HepG2 (cell line): ENCODE results near the gene HTR1D. TPM values are rescaled to one million over a fixed set of nuclear protein-coding genes. Genes with fewer than 3 reads are reported as not detected.

Source experiments
- ATAC-seq: fragments of 200-7000 bp; cut with Tn5 transposase; 3 replicates; pipeline ENCODE4 v1.9.1; 2020; ENCODE audit warnings: mild to moderate bottlenecking, moderate library complexity
- BruUV-seq: library from RNA; stranded (reverse); fragments of 400-500 nt; replicated peaks from 2 replicates; lab custom pipeline; 2021; lab: Mats Ljungman, UMichigan
- CTCF ChIA-PET: fragments of 300-600 bp; formaldehyde crosslinking; extraction: SDS; loops from one replicate; lab custom pipeline; 2021; ENCODE audit warnings: low total read pairs, inconsistent platforms, low intra/inter-chr PET ratio; lab: Yijun Ruan, JAX
- POLR2A ChIA-PET: fragments of 350-600 bp; sonication (Branson Sonifier 250); formaldehyde crosslinking; loops from one replicate; lab custom pipeline; 2020; ENCODE audit warnings: antibody characterized with exemption, inconsistent platforms; lab: Yijun Ruan, JAX
- DNase-seq: peaks from one replicate; pipeline ENCODE4 v3.0.0-alpha.2; 2015; ENCODE audit warnings: low spot score
- FAIRE-seq: peaks from 3 replicates; lab custom pipeline; 2011; peaks lifted over from hg19 to GRCh38; lab: Jason Lieb, UNC
- H2AFZ ChIP-seq: one replicate; pipeline ENCODE4 v1.6.1; 2011; ENCODE audit warnings: low read length, inconsistent platforms
- H3K27ac ChIP-seq: fragments of 300-600 bp; 3 replicates; pipeline ENCODE4 v1.8.0; 2011; ENCODE audit warnings: mixed run types, mild to moderate bottlenecking, mixed read lengths, low read length, inconsistent platforms; ENCODE audit not compliant: insufficient read depth; ENCODE audit errors: extremely low read length
- H3K27me3 ChIP-seq, 2 experiments: fragments of 200-600 bp in 1 of 2; 2 replicates in 1 of 2; 3 replicates in 1 of 2; pipeline versions ENCODE4 v1.6.0 to v1.8.0; 2011; ENCODE audit warnings: low read length in 2 of 2, mild to moderate bottlenecking in 2 of 2, moderate library complexity in 2 of 2, inconsistent platforms in 1 of 2; ENCODE audit not compliant: insufficient read depth in 2 of 2, control insufficient read depth in 1 of 2
- H3K36me3 ChIP-seq, 2 experiments: fragments of 200-600 bp in 1 of 2; replicated peaks in 1 of 2; 2 replicates in 1 of 2; 3 replicates in 1 of 2; pipeline versions ENCODE4 v1.5.1 to v1.8.0; 2011; ENCODE audit warnings: low read length in 2 of 2, inconsistent platforms in 1 of 2; ENCODE audit not compliant: insufficient read depth in 2 of 2, control insufficient read depth in 1 of 2
- H3K4me1 ChIP-seq: 2 replicates; pipeline ENCODE4 v1.5.1; 2012; ENCODE audit warnings: low read length, inconsistent platforms; ENCODE audit not compliant: insufficient read depth
- H3K4me2 ChIP-seq: 2 replicates; pipeline ENCODE4 v1.6.0; 2011; ENCODE audit warnings: low read depth, low read length, inconsistent platforms
- H3K4me3 ChIP-seq, 3 experiments: fragments of 200-600 bp in 1 of 3; sonication (generic), shearing (Covaris generic) in 1 of 3; replicated peaks in 1 of 3; 2 replicates each; pipeline ENCODE4 v1.5.1; 2011 to 2016; ENCODE audit warnings: low read length in 3 of 3, inconsistent platforms in 2 of 3, low read depth in 2 of 3, mild to moderate bottlenecking in 2 of 3, control low read depth in 1 of 3, mixed read lengths in 1 of 3; ENCODE audit not compliant: insufficient read depth in 1 of 3
- H3K79me2 ChIP-seq: one replicate; pipeline ENCODE4 v1.6.1; 2011; ENCODE audit warnings: low read length, inconsistent platforms; ENCODE audit not compliant: insufficient read depth
- H3K9ac ChIP-seq: 2 replicates; pipeline ENCODE4 v1.6.0; 2011; ENCODE audit warnings: mild to moderate bottlenecking, low read depth, low read length, inconsistent platforms; ENCODE audit not compliant: insufficient read depth
- H3K9me3 ChIP-seq: 2 replicates; pipeline ENCODE4 v1.5.1; 2012; ENCODE audit warnings: mild to moderate bottlenecking, low read length
- H4K20me1 ChIP-seq: 2 replicates; pipeline ENCODE4 v1.6.0; 2011; ENCODE audit warnings: inconsistent platforms, mild to moderate bottlenecking, low read length, moderate library complexity; ENCODE audit not compliant: insufficient read depth
- ARNT2 ChIP-seq: sonication (generic); formaldehyde crosslinking; IDR thresholded peaks from 2 replicates; pipeline ENCODE4 v1.8.0; 2022; ENCODE audit warnings: mild to moderate bottlenecking, low read depth, missing genetic modification reagents, moderate library complexity
- ELF3 ChIP-seq: IDR thresholded peaks from 2 replicates; pipeline ENCODE4 v1.6.1; 2016; ENCODE audit warnings: missing genetic modification reagents, missing compliant biosample characterization
- PCBP1 ChIP-seq: fragments of 200-400 bp; formaldehyde crosslinking; IDR thresholded peaks from 2 replicates; pipeline ENCODE4 v1.6.1; 2017; ENCODE audit warnings: mild to moderate bottlenecking, low read depth, low read length, borderline replicate concordance
- SOX5 ChIP-seq: IDR thresholded peaks from 2 replicates; pipeline ENCODE4 v1.6.1; 2016; ENCODE audit warnings: borderline replicate concordance
- SRF ChIP-seq: IDR thresholded peaks from 2 replicates; pipeline ENCODE4 v1.6.1; 2011; ENCODE audit warnings: mild to moderate bottlenecking, low read depth, low read length, moderate library complexity
- TEAD2 ChIP-seq: sonication (generic); formaldehyde crosslinking; IDR thresholded peaks from 2 replicates; pipeline ENCODE4 v1.9.0; 2021; ENCODE audit warnings: missing genetic modification reagents
- ZBTB37 ChIP-seq: sonication (generic); formaldehyde crosslinking; IDR thresholded peaks from 2 replicates; pipeline ENCODE4 v1.4.0; 2020; ENCODE audit warnings: mild to moderate bottlenecking, missing genetic modification reagents
- ZNF326 ChIP-seq: sonication (generic); formaldehyde crosslinking; IDR thresholded peaks from 2 replicates; pipeline ENCODE4 v1.4.0; 2020; ENCODE audit warnings: missing genetic modification reagents, borderline replicate concordance
- ZNF556 ChIP-seq: sonication (generic); formaldehyde crosslinking; IDR thresholded peaks from 2 replicates; pipeline ENCODE4 v1.4.0; 2020; ENCODE audit warnings: mild to moderate bottlenecking, missing genetic modification reagents, borderline replicate concordance
- WGBS: methylation state at CpG from one replicate; pipeline ENCODE4 v1.1.6; 2017; ENCODE audit warnings: low lambda C conversion rate; 5-methylcytosine and 5-hydroxymethylcytosine counted together
- in situ Hi-C: cut with HindIII; loops from 2 replicates; pipeline ENCODE4 v1.10.0; 2017; ENCODE audit warnings: low pct_unique_long_range_greater_than_20kb; ENCODE audit not compliant: extremely low pct_ligation_motif_present
- intact Hi-C: fragments of 100-400 bp; cut with micrococcal nuclease; formaldehyde crosslinking; loops from one replicate; pipeline ENCODE4 v1.10.0; 2022; ENCODE audit not compliant: unreplicated experiment
- polyA plus RNA-seq, 8 experiments: library from polyadenylated mRNA; depleted of rRNA in 3 of 8; stranded (reverse) in 7 of 8; unstranded in 1 of 8; fragments of >200 nt; fragmentation: Illumina TruSeq in 4 of 8; extraction: Trizol in 4 of 8; gene quantifications; 2 replicates each; pipeline versions ENCODE4 v1.2.1 to v1.2.3, GENCODE V29; 2011 to 2016; ENCODE audit warnings: low read depth in 4 of 8, missing spikeins in 1 of 8, mixed read lengths in 1 of 8; ENCODE audit not compliant: insufficient read depth in 1 of 8
- total RNA-seq, 5 experiments: library from RNA; depleted of rRNA; stranded (reverse); fragments of >200 nt; fragmentation: Illumina TruSeq; extraction: Trizol; gene quantifications; 2 replicates each; pipeline ENCODE4 v1.2.3, GENCODE V29; 2016; ENCODE audit warnings: low read depth in 1 of 5

HTR1D gene
- total and polyA plus RNA-seq, 2 of the 13 experiments (the other 11 are each of a cell fraction or from before 2014, with no cell fraction given) = 0.04 to 0.07 TPM

GRCh38 chr1:23211955-23212354, 5.3 kb downstream of the HTR1D start:
- FAIRE-seq (no peak), DNase-seq (no peak), ATAC-seq (no peak)
- no peak overlapping the region for H3K4me2 ChIP-seq
- no peak overlapping the region for H3K27ac ChIP-seq
- no peaks in the 10 kb centered on the region for H3K9me3 ChIP-seq
- H3K79me2 ChIP-seq = no peaks in the 10 kb centered on the region
- WGBS = 61% methylated on average over 4 of the region's 4 CpGs
- H3K4me1 ChIP-seq = peaks cover 25% of the 10 kb centered on the region
- no peaks in the 10 kb centered on the region for H4K20me1 ChIP-seq
- no TSS peak for BruUV-seq
- POLR2A ChIA-PET = no interaction called here
- TF ChIP-seq ZNF556 (CRISPR knock-in tag) (no peak), SRF (no peak), ZNF326 (CRISPR knock-in tag) (no peak), PCBP1 (no peak), ZBTB37 (CRISPR knock-in tag) (no peak), TEAD2 (CRISPR knock-in tag) (no peak), ARNT2 (CRISPR knock-in tag) (no peak), SOX5 (CRISPR knock-in tag) (no peak), ELF3 (CRISPR knock-in tag) (no peak)
- no peak overlapping the region for H2AFZ ChIP-seq
- in situ Hi-C loops = no loop called here
- H3K9ac ChIP-seq = no peak overlapping the region
- no peaks in the 10 kb centered on the region for H3K27me3 ChIP-seq
- intact Hi-C loops = loop anchor here (10.0 kb wide), 1 partner anchor 63 kb away; no protein-coding TSS in a partner anchor
- no peaks in the 10 kb centered on the region for H3K36me3 ChIP-seq
- H3K4me3 ChIP-seq = no peak overlapping the region
- CTCF ChIA-PET = no interaction called here
